CD4-positive, alpha-beta T cell treated with Interleukin-6 at 100 ng/mL for 8 hours (primary cell): Measurements from ENCODE around the gene SLC41A2.

ENCODE experiments used
- DNase-seq: peaks from one replicate; pipeline ENCODE4 v3.0.0-alpha.2; 2020; ENCODE audit warnings: mixed read lengths, low spot score

SLC41A2 gene

GRCh38 chr12:104929368-104929767 lies 28.7 kb downstream of the SLC41A2 start:
- no peak for DNase-seq

DNA sequence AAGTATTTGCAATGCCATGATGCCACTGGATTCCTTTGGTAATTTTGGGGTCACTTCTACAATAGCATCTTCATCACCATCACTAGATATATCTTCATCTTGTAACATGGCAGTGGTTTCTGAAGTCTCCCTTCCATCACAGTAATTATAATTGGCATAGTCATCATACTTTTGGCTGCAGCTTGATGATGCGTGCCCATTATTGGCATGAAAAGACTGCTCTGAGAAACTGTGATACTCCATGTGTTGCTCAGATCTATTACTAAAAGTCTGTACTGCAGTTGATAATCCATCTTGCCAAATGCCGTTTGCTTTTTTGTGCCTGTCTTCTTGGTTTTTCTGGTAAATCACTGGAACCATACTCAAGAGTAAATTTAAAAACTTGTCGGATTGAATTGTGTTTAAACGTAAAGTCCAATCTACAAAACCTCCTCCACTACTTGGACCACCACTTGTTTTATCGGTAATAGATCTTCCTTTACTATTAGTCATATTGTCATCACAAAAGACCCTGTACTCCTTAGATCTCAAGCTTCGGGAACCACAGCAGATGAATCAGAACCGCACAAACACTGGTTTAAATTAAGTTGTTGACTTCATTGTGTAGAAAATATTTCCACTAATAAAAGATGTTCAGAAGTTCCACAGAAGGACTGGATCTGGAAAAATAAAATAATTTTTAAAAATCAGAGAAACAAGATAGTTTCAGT lies 29.9 kb downstream of the SLC41A2 start:
- DNase-seq, result no peak

GRCh38 chr12:104925501-104925900 lies 32.6 kb downstream of the SLC41A2 start:
- no peak for DNase-seq

GRCh38 chr12:104921340-104921739 lies 36.8 kb downstream of the SLC41A2 start:
- no peak for DNase-seq

- DNase-seq, result no peak
Measured at GRCh38 chr12:104911942-104912341, 46.1 kb downstream of the SLC41A2 start.

- DNase-seq, result no peak
Measured at GRCh38 chr12:104910196-104910840, 47.8 kb downstream of the SLC41A2 start.

GRCh38 chr12:104909761-104910160 lies 48.3 kb downstream of the SLC41A2 start:
- no peak for DNase-seq
